Stimulated activated CD4-positive, alpha-beta T cell treated with anti-CD3 and anti-CD28 coated beads, TNF-alpha, amount 100 ng/mL, for 1 hour (primary cell): ENCODE measurements around the gene ZNF200.
"Not testable (repeated sequence)": the region's sequence is repeated elsewhere in the genome, so short reads cannot be mapped to it uniquely, and the experiment has no call there.

ENCODE experiments used
- DNase-seq, 3 donors: peaks; one replicate each; pipeline ENCODE4 v3.0.0-alpha.2; 2020; ENCODE audit warnings: low read depth in 3 of 3, low spot score in 1 of 3

Gene ZNF200

DNA sequence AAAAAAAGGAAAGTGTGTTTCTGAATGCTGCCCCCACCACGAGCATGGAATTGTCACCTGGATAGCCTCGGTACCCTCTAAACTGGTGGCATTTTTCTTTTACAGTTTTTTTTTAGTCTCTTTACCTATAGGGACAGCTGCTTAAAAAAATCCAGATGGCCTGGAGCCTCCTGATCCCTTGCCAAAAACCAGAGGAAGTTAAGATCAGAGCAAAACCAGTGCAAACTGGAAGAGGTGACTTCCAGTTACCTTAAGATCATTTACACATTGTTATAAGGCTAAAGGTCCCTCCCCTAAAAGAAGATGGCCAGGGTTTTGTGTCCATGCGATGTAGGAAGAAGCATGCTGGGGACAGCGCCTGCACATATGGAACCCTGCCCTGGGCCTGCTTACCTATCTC is 18.0 kb upstream of the ZNF200 start:
- no peak for DNase-seq

GRCh38 chr16:3249451-3249850 is 14.5 kb upstream of the ZNF200 start:
- DNase-seq = no peak

GRCh38 chr16:3249020-3249419 is 14.1 kb upstream of the ZNF200 start:
- DNase-seq = no peak

DNA sequence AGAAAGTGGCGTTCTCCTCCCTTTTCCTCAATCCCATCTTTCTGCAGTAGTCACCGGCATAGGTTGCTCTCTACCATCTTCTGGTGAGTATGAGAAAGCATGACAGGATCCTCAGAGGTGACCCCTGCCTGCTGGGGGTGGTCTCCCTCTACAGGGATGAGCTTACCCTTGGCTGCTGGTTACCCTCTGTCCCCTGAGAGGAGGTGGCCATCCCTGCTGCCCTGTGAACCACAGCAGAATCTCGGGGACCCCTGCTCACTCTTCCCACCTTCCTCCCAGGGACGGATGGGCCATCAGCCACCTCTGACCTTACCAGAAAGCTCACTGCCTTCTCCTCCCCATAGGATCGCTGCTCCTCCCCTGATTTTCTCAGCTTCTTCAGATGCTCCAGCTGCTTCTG is 13.6 kb upstream of the ZNF200 start:
- DNase-seq = no peak

- no peak for DNase-seq
Measured at GRCh38 chr16:3246876-3247275, 11.9 kb upstream of the ZNF200 start.

GRCh38 chr16:3246002-3246401 is 11.0 kb upstream of the ZNF200 start:
- DNase-seq = no peak

DNA sequence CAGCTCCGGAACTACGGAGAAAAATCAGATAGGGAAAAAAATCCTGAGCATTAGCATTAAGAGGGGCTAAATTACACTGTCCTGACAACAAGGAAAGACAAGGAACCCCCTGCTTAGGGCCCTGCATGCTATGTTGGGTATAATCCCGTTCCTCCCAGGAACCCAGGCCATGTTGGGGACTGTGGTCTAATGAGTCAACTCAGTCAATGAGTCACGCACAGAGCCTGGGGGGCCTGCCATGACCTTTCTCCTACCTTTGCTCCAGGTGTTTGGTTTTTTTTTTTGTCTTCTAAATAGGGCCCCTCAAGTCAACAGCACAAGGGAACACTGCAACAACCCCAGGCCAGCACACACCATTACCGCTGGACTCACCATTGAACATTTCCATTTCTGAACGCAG is 8.9 kb upstream of the ZNF200 start:
- no peak for DNase-seq

DNA sequence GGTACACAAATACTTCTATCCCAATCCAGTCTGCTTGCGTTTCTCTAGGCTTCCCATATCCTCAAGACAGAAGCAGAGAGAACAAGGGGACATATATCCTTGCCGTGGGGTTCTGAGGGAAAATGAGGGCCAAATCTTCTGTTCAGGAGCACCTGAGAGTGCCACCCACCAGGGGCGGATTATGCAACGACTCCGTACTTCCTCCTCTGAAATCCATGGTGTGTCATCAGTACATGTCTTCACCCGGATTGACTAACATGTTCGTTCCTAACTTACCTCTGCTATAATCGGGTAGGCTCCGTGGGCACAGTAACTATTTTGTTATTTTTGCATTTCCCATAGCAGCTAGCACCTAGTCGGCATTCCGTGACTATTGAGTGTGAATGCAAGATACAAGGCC is 7.8 kb upstream of the ZNF200 start:
- DNase-seq = no peak

- DNase-seq = no peak
Measured at GRCh38 chr16:3241761-3242160, 6.8 kb upstream of the ZNF200 start.

GRCh38 chr16:3235856-3236669 is 1.1 kb upstream of the ZNF200 start:
- peak in 1 of 3 donors; percentile 11 for DNase-seq

DNA sequence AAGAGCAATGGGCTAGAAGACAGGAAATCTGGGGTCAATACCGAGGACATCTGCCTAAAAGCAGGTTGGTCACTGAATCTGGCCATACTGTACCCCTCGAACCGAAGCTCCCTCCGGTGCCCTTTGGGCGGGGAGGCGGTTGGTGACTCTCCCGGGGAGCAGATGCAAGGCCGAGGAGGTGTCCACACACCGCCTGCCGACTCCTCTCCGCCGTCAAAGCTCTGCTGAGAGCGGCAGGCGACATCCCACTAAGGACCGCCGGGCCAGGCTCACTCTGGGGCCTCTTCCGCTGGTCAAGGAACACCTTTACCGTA is 458 bp downstream of the ZNF200 start:
- DNase-seq = no peak

DNA sequence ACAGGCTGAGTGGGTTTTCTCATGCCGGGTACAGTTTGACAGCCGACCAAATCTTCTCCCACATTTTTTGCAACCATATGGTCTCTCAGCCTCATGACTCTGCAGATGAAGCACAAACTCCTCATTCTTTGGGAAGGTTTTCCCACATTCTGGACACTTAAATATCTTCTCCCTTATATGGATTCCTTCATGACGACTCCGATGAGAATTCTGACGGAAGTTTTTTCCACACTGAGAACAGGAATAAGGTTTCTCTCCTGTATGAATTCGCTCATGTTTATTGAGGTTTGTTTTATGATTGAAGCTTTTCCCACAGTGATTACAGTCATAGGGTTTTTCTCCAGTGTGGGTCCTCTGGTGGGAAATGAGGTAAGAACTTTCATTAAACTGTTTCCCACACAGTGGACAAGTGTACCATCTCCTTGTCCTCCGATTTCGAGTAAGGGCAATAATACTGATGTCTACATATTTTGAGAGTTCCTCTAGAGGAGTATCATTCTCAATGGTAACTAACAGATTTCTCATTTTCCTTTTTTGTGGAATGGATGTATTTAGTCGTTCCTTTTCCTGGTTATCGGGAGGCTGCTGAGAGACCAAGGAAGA is 10.9 kb downstream of the ZNF200 start:
- DNase-seq = no peak

DNA sequence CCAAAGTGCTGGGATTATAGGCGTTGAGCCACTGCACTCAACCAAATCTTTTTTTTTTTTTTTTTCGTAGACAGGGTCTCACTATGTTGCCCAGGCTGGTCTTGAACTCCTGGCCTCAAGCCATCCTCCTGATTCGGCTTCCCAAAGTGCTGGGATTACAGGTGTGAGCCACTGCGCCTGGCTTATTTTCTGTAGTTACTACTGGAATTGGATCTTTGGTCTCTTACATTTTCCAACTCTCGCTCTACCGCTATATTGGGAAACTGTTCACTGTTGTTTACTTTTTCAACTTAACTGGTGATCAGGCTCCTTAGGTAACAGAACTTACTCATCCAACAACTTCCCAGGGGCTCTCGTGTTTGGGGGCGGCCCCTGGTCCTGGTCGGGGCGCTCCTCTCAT is 14.1 kb downstream of the ZNF200 start:
- no peak for DNase-seq

- no peak for DNase-seq
Measured at GRCh38 chr16:3216263-3216640, 18.7 kb downstream of the ZNF200 start.

DNA sequence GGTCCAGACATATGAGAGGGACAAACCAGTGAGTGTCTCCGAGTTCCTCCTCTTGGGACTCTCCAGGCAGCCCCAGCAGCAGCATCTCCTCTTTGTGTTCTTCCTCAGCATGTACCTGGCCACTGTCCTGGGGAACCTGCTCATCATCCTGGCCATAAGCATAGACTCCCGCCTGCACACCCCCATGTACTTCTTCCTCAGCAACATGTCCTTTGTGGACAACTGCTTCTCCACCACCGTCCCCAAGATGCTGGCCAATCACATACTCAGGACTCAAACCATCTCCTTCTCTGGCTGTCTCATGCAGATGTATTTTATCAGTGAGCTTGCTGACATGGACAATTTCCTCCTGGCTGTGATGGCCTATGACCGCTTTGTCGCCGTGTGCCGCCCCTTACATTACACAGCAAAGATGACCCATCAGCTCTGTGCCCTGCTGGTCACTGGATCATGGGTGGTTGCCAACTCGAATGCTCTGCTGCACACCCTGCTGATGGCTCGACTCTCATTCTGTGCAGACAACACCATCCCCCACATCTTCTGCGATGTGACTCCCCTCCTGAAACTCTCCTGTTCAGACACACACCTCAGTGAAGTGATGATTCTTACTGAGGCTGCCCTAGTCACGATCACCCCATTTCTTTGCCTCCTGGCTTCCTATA is 19.2 kb downstream of the ZNF200 start:
- no peak for DNase-seq

GRCh38 chr16:3214904-3215600 is 19.9 kb downstream of the ZNF200 start:
- peak in 1 of 3 donors; percentile 9 for DNase-seq

DNA sequence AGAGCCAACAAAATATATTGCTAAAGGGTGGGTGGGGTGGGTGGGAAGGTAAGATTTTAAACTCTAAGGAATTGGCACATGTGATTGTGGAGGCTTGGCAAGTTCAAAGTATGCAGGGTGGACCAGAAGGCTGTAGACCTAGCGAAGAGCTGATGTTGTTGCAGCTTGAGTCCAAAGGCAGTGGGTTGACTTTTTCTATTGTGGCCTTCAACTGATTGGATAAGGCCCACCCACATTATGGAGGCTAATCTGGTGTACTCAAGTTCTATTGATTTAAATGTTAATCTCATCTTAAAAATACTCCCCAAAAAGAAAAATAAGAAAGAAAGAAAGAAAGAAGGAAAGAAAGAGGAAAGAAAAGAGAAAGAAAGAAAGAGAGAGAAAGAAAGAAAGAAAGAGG is 22.4 kb downstream of the ZNF200 start:
- DNase-seq = no peak

DNA sequence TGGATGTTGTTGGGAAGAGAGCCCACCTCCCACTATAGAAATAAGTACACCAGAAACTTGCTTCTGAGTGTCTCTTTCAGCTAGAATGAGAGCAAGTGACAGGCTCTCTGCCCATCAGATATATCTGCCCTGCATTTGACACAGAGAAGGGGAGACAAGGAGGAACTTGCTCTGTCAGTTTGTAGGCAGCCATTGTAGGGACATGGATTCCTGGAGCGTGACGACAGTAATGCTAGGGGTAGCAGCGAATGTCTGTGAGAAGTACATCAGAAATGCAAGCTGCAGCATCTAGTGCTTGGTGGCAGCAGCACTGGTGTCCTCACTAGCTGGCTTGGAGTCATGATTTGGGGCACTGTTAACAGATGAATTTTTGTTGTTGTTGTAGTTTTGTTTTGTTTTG is 23.0 kb downstream of the ZNF200 start:
- no peak for DNase-seq

DNA sequence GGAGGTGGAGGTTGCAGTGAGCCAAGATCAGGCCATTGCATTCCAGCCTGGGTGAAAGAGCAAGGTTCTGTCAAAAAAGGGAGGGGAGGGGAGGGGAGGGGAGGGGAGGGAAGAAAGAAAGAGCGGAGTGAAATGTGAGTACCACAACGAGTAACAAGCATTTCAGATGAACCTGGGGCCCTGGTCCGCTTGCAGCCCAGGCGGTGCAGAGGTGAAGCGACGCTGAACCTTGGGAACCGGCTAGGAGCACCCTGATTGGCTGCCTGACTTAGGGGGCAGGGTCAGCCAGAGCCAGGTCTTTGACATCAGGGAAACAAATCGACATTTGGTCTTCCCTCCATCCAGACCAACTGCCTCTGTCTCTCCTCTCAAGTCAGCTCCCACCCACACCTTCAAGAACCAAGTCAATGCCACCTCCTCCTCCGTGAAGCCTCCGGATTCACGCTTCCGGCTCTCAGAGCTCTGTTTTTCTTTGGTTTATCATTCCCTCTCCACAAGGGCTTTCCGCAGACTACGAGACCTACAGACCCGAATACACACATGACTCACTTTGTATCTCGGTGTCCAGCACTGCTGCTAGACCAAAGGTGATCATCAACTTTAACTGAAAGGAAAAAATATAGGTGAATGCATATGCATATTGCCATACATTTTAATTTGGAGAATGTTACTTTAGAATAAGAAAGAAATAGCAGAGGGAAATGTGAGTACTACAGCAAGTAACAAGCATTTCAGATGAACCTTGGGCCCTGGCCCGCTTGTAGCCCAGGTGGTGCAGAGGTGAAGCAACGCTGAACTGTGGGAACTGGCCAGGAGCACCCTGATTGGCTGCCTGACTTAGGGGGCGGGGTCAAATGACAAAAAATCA is 27.6 kb downstream of the ZNF200 start:
- DNase-seq = no peak

DNA sequence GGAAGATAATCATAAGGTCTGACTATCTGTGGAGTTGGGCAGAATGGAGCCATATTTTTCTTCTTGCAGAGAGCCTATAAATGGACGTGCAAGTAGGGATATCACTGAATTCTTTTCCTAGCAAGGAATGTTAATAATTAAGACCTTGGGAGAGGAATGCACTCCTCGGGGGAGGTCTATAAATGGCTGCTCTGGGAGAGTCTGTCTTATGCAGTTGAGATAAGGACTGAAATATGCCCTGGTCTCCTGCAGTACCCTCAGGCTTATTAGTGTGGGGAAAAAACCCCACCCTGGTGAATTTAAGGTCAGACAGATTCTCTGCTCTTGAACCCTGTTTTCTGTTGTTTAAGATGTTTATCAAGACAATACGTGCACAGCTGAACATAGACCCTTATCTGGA is 29.0 kb downstream of the ZNF200 start:
- not testable (repeated sequence) for DNase-seq

- DNase-seq = no peak
Measured at GRCh38 chr16:3202903-3203539, 31.9 kb downstream of the ZNF200 start.
